Esophagus muscularis mucosa (tissue), 4 donors: Measurements from ENCODE around the gene TCERG1L.

Experiments used
- EP300 ChIP-seq: sonication (generic); formaldehyde crosslinking; IDR thresholded peaks from one replicate; pipeline ENCODE4 v1.6.1; 2017; ENCODE audit warnings: antibody characterized with exemption
- POLR2A ChIP-seq: fragments of 450-650 bp; IDR thresholded peaks from one replicate; pipeline ENCODE4 v1.6.1; 2017; ENCODE audit warnings: antibody characterized with exemption, moderate library complexity, mild to moderate bottlenecking, low read depth
- POLR2AphosphoS5 ChIP-seq, 2 donors: sonication (generic); formaldehyde crosslinking; IDR thresholded peaks; one replicate each; pipeline ENCODE4 v1.6.1; 2017; ENCODE audit warnings: antibody characterized with exemption in 2 of 2
- TF ChIP-seq, protein P1 (sequence below), 3 experiments: fragments of 200-600 bp in 2 of 3; fragments of 450-650 bp in 1 of 3; sonication (generic) in 2 of 3; IDR thresholded peaks; one replicate each; pipeline ENCODE4 v1.5.1; 2017 to 2019; ENCODE audit warnings: antibody characterized with exemption in 3 of 3, mild to moderate bottlenecking in 2 of 3, moderate library complexity in 1 of 3

GRCh38 chr10:131273476-131273875 is 38.0 kb downstream of the TCERG1L start:
- TF ChIP-seq POLR2AphosphoS5 (IDR thresholded peaks at IDR 0.05) (no peak), POLR2A (no peak), EP300 (no peak)
- TF ChIP-seq, protein P1, sequence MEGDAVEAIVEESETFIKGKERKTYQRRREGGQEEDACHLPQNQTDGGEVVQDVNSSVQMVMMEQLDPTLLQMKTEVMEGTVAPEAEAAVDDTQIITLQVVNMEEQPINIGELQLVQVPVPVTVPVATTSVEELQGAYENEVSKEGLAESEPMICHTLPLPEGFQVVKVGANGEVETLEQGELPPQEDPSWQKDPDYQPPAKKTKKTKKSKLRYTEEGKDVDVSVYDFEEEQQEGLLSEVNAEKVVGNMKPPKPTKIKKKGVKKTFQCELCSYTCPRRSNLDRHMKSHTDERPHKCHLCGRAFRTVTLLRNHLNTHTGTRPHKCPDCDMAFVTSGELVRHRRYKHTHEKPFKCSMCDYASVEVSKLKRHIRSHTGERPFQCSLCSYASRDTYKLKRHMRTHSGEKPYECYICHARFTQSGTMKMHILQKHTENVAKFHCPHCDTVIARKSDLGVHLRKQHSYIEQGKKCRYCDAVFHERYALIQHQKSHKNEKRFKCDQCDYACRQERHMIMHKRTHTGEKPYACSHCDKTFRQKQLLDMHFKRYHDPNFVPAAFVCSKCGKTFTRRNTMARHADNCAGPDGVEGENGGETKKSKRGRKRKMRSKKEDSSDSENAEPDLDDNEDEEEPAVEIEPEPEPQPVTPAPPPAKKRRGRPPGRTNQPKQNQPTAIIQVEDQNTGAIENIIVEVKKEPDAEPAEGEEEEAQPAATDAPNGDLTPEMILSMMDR (IDR thresholded peaks at IDR 0.05): no peak
